GM12874 (cell line): ENCODE measurements around the gene RPL3.

Source experiments
- TF ChIP-seq, protein P1 (sequence below): IDR thresholded peaks from 2 replicates; pipeline ENCODE4 v1.5.1; 2011; ENCODE audit warnings: low read depth, mild to moderate bottlenecking, control low read depth, low read length, moderate library complexity; ENCODE audit not compliant: insufficient read depth

Gene RPL3

GRCh38 chr22:39315389-39315788 lies 4.0 kb downstream of the RPL3 start:
- TF ChIP-seq, protein P1, sequence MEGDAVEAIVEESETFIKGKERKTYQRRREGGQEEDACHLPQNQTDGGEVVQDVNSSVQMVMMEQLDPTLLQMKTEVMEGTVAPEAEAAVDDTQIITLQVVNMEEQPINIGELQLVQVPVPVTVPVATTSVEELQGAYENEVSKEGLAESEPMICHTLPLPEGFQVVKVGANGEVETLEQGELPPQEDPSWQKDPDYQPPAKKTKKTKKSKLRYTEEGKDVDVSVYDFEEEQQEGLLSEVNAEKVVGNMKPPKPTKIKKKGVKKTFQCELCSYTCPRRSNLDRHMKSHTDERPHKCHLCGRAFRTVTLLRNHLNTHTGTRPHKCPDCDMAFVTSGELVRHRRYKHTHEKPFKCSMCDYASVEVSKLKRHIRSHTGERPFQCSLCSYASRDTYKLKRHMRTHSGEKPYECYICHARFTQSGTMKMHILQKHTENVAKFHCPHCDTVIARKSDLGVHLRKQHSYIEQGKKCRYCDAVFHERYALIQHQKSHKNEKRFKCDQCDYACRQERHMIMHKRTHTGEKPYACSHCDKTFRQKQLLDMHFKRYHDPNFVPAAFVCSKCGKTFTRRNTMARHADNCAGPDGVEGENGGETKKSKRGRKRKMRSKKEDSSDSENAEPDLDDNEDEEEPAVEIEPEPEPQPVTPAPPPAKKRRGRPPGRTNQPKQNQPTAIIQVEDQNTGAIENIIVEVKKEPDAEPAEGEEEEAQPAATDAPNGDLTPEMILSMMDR, result no peak

- TF ChIP-seq, protein P1, result no peak
These were observed 5.0 kb downstream of the RPL3 start for GRCh38 chr22:39314251-39314971.

DNA sequence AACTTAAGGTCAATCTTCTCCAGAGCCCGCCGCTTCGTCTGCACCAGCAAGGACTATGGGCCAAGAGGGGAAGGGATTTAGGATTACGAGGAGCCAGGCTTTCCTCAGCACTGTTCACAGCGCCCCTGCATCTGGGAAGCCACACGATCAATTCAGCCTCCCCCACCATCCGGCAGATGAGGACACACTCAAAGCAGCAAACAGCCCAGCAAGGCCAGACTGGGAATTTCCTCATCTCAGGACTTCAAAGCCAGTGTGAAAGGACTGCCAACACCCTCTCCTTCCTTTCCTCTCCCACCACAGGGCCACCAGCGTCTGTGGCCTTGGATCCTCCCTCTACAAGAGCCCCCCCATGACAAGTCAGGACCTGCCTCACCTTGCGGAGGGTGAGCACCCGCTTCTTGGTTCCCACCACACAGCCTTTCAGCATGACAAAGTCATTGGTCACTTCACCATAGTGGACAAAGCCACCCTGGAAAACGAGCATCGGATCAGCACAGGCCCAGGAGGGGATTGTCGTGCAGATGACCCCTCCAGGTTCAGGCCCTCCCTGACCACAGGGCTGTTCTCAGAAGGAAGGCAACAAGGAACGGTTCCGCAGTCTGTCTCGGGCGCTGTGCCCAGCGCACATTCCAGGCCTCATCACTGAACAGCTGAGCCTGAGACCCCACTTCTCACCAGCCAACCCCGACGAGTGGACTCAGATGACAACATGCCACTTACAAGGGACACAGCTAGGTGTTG lies 6.0 kb downstream of the RPL3 start:
- TF ChIP-seq, protein P1, result no peak

DNA sequence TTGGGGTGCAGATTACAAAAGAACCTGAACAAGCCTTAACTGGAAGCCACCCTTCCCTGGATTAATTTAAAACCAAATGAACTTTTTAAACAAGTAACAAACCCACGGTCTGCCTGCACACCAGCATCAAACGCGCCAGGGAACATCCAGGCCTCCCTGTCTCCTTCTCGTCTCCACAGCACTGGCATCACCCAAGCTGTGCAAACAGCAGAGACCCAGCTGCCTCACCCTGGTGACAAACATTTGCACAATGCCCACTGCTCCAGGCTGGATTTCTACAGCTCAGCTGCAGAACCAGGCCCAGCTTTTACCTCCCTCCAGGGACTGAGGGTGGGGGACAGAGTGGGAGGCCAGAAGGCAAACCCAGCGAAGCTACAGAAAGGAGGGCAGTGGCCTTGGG lies 7.0 kb downstream of the RPL3 start:
- TF ChIP-seq, protein P1, result no peak

DNA sequence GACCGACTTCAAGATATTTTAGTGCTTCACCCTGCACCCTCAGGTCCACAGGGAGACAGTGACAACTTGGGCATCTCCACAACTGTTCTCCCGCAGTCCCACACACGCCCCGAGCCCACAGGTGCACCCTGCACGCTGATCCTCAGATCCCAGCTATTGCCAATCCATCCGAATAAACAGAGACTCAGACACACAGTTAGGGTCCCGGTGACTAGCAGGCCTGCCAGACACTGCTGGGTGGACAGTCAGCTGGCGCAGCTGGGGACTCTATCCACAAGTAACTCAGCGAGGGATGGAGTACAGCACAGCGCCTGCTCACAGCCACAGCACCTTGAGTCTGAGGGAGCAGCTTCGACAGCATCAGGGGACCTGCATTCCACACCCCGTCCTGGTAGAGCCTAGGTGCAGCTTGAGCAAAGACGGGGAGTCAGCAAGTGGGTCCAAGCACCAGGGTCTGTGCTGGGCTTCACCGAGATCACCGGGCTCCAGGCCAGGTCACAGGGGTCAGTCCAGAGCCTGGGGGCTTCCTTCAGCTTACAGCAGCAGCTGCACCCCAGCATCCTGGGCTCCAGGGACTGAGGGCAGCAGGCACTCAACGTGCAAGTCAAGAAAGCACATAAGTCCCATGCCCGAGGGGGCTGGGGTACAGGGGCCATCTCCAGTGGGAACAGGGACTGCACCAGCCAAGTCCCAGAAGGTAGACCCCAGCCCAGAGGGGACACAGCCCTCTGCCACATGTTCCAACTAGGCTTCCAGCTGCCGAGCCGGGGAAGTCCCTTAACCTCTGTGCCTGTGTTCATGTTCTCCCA lies 7.6 kb downstream of the RPL3 start:
- TF ChIP-seq, protein P1, result no peak

GRCh38 chr22:39309881-39310714 lies 9.3 kb downstream of the RPL3 start:
- TF ChIP-seq, protein P1, result no peak
